Loucy (cell line): ENCODE measurements around the gene TMTC2.

Experiments used
- H2AFZ ChIP-seq: fragments of 200-600 bp; sonication (generic); 2 replicates; pipeline ENCODE4 v1.6.0; 2016; ENCODE audit warnings: antibody characterized with exemption, mild to moderate bottlenecking, low read length, moderate library complexity
- H3F3A ChIP-seq: fragments of 200-600 bp; 2 replicates; pipeline ENCODE4 v1.6.0; 2016; ENCODE audit warnings: antibody characterized with exemption, low read depth, mild to moderate bottlenecking
- H3K27me3 ChIP-seq: fragments of 200-600 bp; sonication (generic); 2 replicates; pipeline ENCODE4 v1.6.1; 2014; ENCODE audit warnings: low read length, mild to moderate bottlenecking; ENCODE audit not compliant: insufficient read depth, poor library complexity, severe bottlenecking
- H3K36me3 ChIP-seq: fragments of 200-600 bp; sonication (generic); 2 replicates; pipeline ENCODE4 v1.6.1; 2016; ENCODE audit warnings: low read length; ENCODE audit not compliant: insufficient read depth
- H3K4me1 ChIP-seq: fragments of 200-600 bp; sonication (generic); 2 replicates; pipeline ENCODE4 v1.5.1; 2014; ENCODE audit warnings: low read length, mild to moderate bottlenecking; ENCODE audit not compliant: insufficient read depth, poor library complexity, severe bottlenecking
- H3K4me2 ChIP-seq: fragments of 200-600 bp; sonication (generic); 2 replicates; pipeline ENCODE4 v1.6.0; 2014; ENCODE audit warnings: antibody characterized with exemption, low read length, low read depth, mild to moderate bottlenecking; ENCODE audit not compliant: poor library complexity, severe bottlenecking
- H3K4me3 ChIP-seq: fragments of 200-600 bp; sonication (generic); 2 replicates; pipeline ENCODE4 v1.5.1; 2014; ENCODE audit warnings: low read length, mild to moderate bottlenecking, mixed read lengths; ENCODE audit not compliant: poor library complexity, severe bottlenecking
- H3K79me2 ChIP-seq: fragments of 200-600 bp; sonication (generic); 2 replicates; pipeline ENCODE4 v1.6.1; 2014; ENCODE audit warnings: low read length; ENCODE audit not compliant: insufficient read depth
- H3K9ac ChIP-seq: fragments of 200-600 bp; sonication (generic); 2 replicates; pipeline ENCODE4 v1.6.0; 2014; ENCODE audit warnings: mild to moderate bottlenecking, low read depth, low read length, moderate library complexity; ENCODE audit not compliant: poor library complexity, severe bottlenecking
- H3K9me2 ChIP-seq: fragments of 200-600 bp; sonication (generic); replicated peaks from 2 replicates; pipeline ENCODE4 v1.6.1; 2016; ENCODE audit warnings: low read depth, low read length, mixed read lengths
- H3K9me3 ChIP-seq: fragments of 200-600 bp; sonication (generic); 2 replicates; pipeline ENCODE4 v1.6.1; 2014; ENCODE audit warnings: mild to moderate bottlenecking, antibody characterized with exemption, low read length, low read depth; ENCODE audit not compliant: insufficient read depth
- H4K20me1 ChIP-seq: fragments of 200-600 bp; sonication (generic); 2 replicates; pipeline ENCODE4 v1.6.0; 2014; ENCODE audit warnings: antibody characterized with exemption, low read length, mild to moderate bottlenecking; ENCODE audit not compliant: insufficient read depth, poor library complexity, severe bottlenecking
- CTCF ChIP-seq: fragments of 200-600 bp; sonication (generic); conservative IDR thresholded peaks from 2 replicates; pipeline ENCODE4 v1.5.1; 2014; ENCODE audit warnings: mild to moderate bottlenecking, antibody characterized with exemption, low read length
- EZH2phosphoT487 ChIP-seq: fragments of 200-600 bp; IDR thresholded peaks from 2 replicates; pipeline ENCODE4 v1.6.1; 2018; ENCODE audit warnings: antibody characterized with exemption, mild to moderate bottlenecking, moderate library complexity, borderline replicate concordance

The TMTC2 gene

GRCh38 chr12:82926630-82927029 is 239.9 kb downstream of the TMTC2 start:
- no peak overlapping the region for H2AFZ ChIP-seq
- H3K27me3 ChIP-seq: no peaks in the 10 kb centered on the region
- no peaks in the 10 kb centered on the region for H3K4me1 ChIP-seq
- H4K20me1 ChIP-seq: no peaks in the 10 kb centered on the region
- no peak overlapping the region for H3K9ac ChIP-seq
- no peaks in the 10 kb centered on the region for H3F3A ChIP-seq
- TF ChIP-seq EZH2phosphoT487 (no peak), CTCF (no peak)
- no peaks in the 10 kb centered on the region for H3K79me2 ChIP-seq
- no peaks in the 10 kb centered on the region for H3K9me2 ChIP-seq
- no peaks in the 10 kb centered on the region for H3K9me3 ChIP-seq
- H3K4me3 ChIP-seq: no peak overlapping the region
- H3K36me3 ChIP-seq: no peaks in the 10 kb centered on the region
- H3K4me2 ChIP-seq: no peak overlapping the region

- Histone ChIP-seq H3K9me2 (no peaks in the 10 kb centered on the region), H3K4me3 (no peak overlapping the region), H3K4me1 (no peaks in the 10 kb centered on the region), H4K20me1 (no peaks in the 10 kb centered on the region), H3K4me2 (no peak overlapping the region), H3K79me2 (no peaks in the 10 kb centered on the region), H2AFZ (no peak overlapping the region), H3K27me3 (no peaks in the 10 kb centered on the region), H3K9me3 (no peaks in the 10 kb centered on the region), H3F3A (no peaks in the 10 kb centered on the region), H3K36me3 (no peaks in the 10 kb centered on the region), H3K9ac (no peak overlapping the region)
- TF ChIP-seq CTCF: no peak
- TF ChIP-seq EZH2phosphoT487: no peak
Measured at GRCh38 chr12:82930301-82930700, 243.6 kb downstream of the TMTC2 start.

GRCh38 chr12:82931349-82932116 is 244.8 kb downstream of the TMTC2 start:
- no peaks in the 10 kb centered on the region for H3K79me2 ChIP-seq
- no peaks in the 10 kb centered on the region for H3K4me1 ChIP-seq
- H3K9ac ChIP-seq: no peak overlapping the region
- no peak overlapping the region for H2AFZ ChIP-seq
- no peaks in the 10 kb centered on the region for H4K20me1 ChIP-seq
- no peaks in the 10 kb centered on the region for H3F3A ChIP-seq
- no peaks in the 10 kb centered on the region for H3K9me3 ChIP-seq
- no peaks in the 10 kb centered on the region for H3K27me3 ChIP-seq
- H3K36me3 ChIP-seq: no peaks in the 10 kb centered on the region
- no peaks in the 10 kb centered on the region for H3K9me2 ChIP-seq
- no peak overlapping the region for H3K4me2 ChIP-seq
- H3K4me3 ChIP-seq: no peak overlapping the region
- TF ChIP-seq EZH2phosphoT487 (no peak), CTCF (no peak)
